Measurements from ENCODE around the gene TADA2A.

DNA sequence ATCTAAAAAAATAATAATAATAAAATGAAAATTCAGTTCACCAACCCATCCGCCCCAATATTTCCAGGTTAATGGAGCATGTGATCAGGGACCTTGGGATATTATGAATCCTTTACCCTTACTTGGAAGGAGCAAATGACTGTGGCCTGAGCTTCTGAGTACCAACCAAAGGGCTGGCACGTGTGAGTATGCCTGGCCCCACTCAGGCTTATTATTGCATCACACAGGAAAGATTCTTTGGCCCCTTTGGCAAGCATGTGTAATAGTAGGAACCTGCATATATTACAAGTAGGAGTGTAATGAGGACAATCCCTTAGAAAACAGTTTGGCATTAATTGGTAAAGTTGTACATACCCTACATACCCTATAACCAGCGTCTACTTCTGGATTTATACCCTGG is 38.1 kb upstream of the TADA2A start:
- TF ChIP-seq CTCF (IDR thresholded peaks at IDR 0.05; ENCODE audit: control extremely low read depth in 1 of 3, insufficient read depth in 1 of 3, low read depth in 1 of 3, low read length in 3 of 3): no peak
- TF ChIP-seq, protein P1, sequence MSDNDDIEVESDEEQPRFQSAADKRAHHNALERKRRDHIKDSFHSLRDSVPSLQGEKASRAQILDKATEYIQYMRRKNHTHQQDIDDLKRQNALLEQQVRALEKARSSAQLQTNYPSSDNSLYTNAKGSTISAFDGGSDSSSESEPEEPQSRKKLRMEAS (IDR thresholded peaks at IDR 0.05): no peak
- TF ChIP-seq TAF1 (IDR thresholded peaks at IDR 0.05; ENCODE audit: low read depth, low read length): no peak
- TF ChIP-seq KDM1A (IDR thresholded peaks at IDR 0.05; ENCODE audit: borderline replicate concordance, low read length): no peak
- TF ChIP-seq EZH2 (IDR thresholded peaks at IDR 0.05; ENCODE audit: low read depth, low read length, severe bottlenecking): no peak
- TF ChIP-seq USF2 (IDR thresholded peaks at IDR 0.05; ENCODE audit: low read length): no peak
- no peak for TF ChIP-seq CREB1 (IDR thresholded peaks at IDR 0.05)
- no peak for TF ChIP-seq HDAC2 (IDR thresholded peaks at IDR 0.05; ENCODE audit: borderline replicate concordance in 1 of 2, low read depth in 2 of 2, low read length in 2 of 2)
